ENCODE results near the gene EME1. TPM values are rescaled to one million over a fixed set of nuclear protein-coding genes. Genes with fewer than 3 reads are reported as not detected.

The EME1 gene
- total and polyA plus RNA-seq, 2 experiments from 2014 or later, result 5.2 to 13.4 TPM

- H3K4me1 ChIP-seq (ENCODE audit: low read depth), result peaks cover 4% of the 10 kb centered on the region
- peaks cover 34% of the 10 kb centered on the region for H3K36me3 ChIP-seq
- no peak overlapping the region for H3K4me3 ChIP-seq
- H3K27ac ChIP-seq, result no peak overlapping the region
- no peak for TF ChIP-seq CTCF (IDR thresholded peaks at IDR 0.05; ENCODE audit: low read depth, low read length)
- H3K27me3 ChIP-seq, result no peaks in the 10 kb centered on the region
- DNase-seq (ENCODE audit: low read depth in 1 of 2, low spot score in 1 of 2), result no peak
- no peaks in the 10 kb centered on the region for H3K9me3 ChIP-seq (ENCODE audit: low read depth)
These were observed 20.8 kb upstream of the EME1 start for GRCh38 chr17:50352072-50352692.

- H3K27ac ChIP-seq, result no peak overlapping the region
- DNase-seq (ENCODE audit: low read depth in 1 of 2, low spot score in 1 of 2), result no peak
- H3K4me1 ChIP-seq (ENCODE audit: low read depth), result no peaks in the 10 kb centered on the region
- no peaks in the 10 kb centered on the region for H3K9me3 ChIP-seq (ENCODE audit: low read depth)
- H3K36me3 ChIP-seq, result peaks cover 34% of the 10 kb centered on the region
- no peak overlapping the region for H3K4me3 ChIP-seq
- TF ChIP-seq CTCF (IDR thresholded peaks at IDR 0.05; ENCODE audit: low read depth, low read length), result no peak
- H3K27me3 ChIP-seq, result no peaks in the 10 kb centered on the region
These were observed 20.1 kb upstream of the EME1 start for GRCh38 chr17:50352693-50353599.

GRCh38 chr17:50353600-50354195 lies 19.3 kb upstream of the EME1 start:
- Histone ChIP-seq H3K4me1 (ENCODE audit: low read depth) (no peaks in the 10 kb centered on the region), H3K36me3 (peaks cover 37% of the 10 kb centered on the region), H3K9me3 (ENCODE audit: low read depth) (no peaks in the 10 kb centered on the region), H3K4me3 (no peak overlapping the region), H3K27ac (no peak overlapping the region), H3K27me3 (no peaks in the 10 kb centered on the region)
- TF ChIP-seq CTCF (IDR thresholded peaks at IDR 0.05; ENCODE audit: low read depth, low read length), result no peak
- no peak for DNase-seq (ENCODE audit: low read depth in 1 of 2, low spot score in 1 of 2)

- H3K27ac ChIP-seq, result no peak overlapping the region
- no peak overlapping the region for H3K4me3 ChIP-seq
- peaks cover 39% of the 10 kb centered on the region for H3K36me3 ChIP-seq
- TF ChIP-seq CTCF (IDR thresholded peaks at IDR 0.05; ENCODE audit: low read depth, low read length), result no peak
- no peaks in the 10 kb centered on the region for H3K27me3 ChIP-seq
- DNase-seq (ENCODE audit: low read depth in 1 of 2, low spot score in 1 of 2), result no peak
- H3K9me3 ChIP-seq (ENCODE audit: low read depth), result no peaks in the 10 kb centered on the region
- no peaks in the 10 kb centered on the region for H3K4me1 ChIP-seq (ENCODE audit: low read depth)
These were observed 18.8 kb upstream of the EME1 start for GRCh38 chr17:50354198-50354597.

GRCh38 chr17:50354776-50355175 lies 18.3 kb upstream of the EME1 start:
- Histone ChIP-seq H3K4me3 (no peak overlapping the region), H3K9me3 (ENCODE audit: low read depth) (no peaks in the 10 kb centered on the region), H3K27ac (no peak overlapping the region), H3K4me1 (ENCODE audit: low read depth) (no peaks in the 10 kb centered on the region), H3K36me3 (peaks cover 39% of the 10 kb centered on the region), H3K27me3 (no peaks in the 10 kb centered on the region)
- TF ChIP-seq CTCF (IDR thresholded peaks at IDR 0.05; ENCODE audit: low read depth, low read length), result no peak
- DNase-seq (ENCODE audit: low read depth in 1 of 2, low spot score in 1 of 2), result no peak
